Measurements from ENCODE around the gene SENP1. TPM values are rescaled to one million over a fixed set of nuclear protein-coding genes. Genes with fewer than 3 reads are reported as not detected.
A peak's percentile ranks its signal among the peaks of the same experiment; 100 is the strongest.

The SENP1 gene
- total and polyA plus RNA-seq, 4 donors = 3.5 to 30.8 (median 12.9) TPM

GRCh38 chr12:48025281-48025680 is 80.6 kb downstream of the SENP1 start:
- Histone ChIP-seq H3K27me3 (ENCODE audit: control insufficient read depth in 3 of 3, insufficient read depth in 3 of 3, low read length in 2 of 3) (peaks cover 0 to 3% (median 0%) of the 10 kb centered on the region in 3 donors), H3K9me3 (ENCODE audit: control insufficient read depth in 4 of 4, insufficient read depth in 3 of 4, low read length in 3 of 4) (no peaks in the 10 kb centered on the region), H3K4me3 (no peak overlapping the region), H3K36me3 (ENCODE audit: control insufficient read depth in 4 of 4, insufficient read depth in 4 of 4, low read length in 4 of 4) (no peaks in the 10 kb centered on the region), H3K4me1 (ENCODE audit: control insufficient read depth in 5 of 5, insufficient read depth in 5 of 5, low read length in 5 of 5) (peaks cover 0 to 28% (median 6%) of the 10 kb centered on the region in 5 donors), H3K9ac (ENCODE audit: insufficient read depth in 1 of 2, low read length in 2 of 2) (no peak overlapping the region), H3K27ac (ENCODE audit: low read depth in 1 of 2, low read length in 1 of 2) (no peak overlapping the region)
- ATAC-seq (ENCODE audit: insufficient read depth, low FRiP score) = no peak
- WGBS, 2 donors = 84 to 90% methylated on average over 7 of the region's 7 CpGs
- no peak for DNase-seq
- TF ChIP-seq CTCF (IDR thresholded peaks at IDR 0.05; ENCODE audit: control extremely low read depth, extremely low read depth) = no peak

- no peak overlapping the region for H3K4me3 ChIP-seq
- DNase-seq = no peak
Measured at GRCh38 chr12:48024735-48025134, 81.1 kb downstream of the SENP1 start.

GRCh38 chr12:48023386-48023785 is 82.5 kb downstream of the SENP1 start:
- no peak for TF ChIP-seq CTCF (IDR thresholded peaks at IDR 0.05; ENCODE audit: control extremely low read depth, extremely low read depth)
- no peak overlapping the region for H3K4me3 ChIP-seq
- H3K36me3 ChIP-seq (ENCODE audit: control insufficient read depth in 4 of 4, insufficient read depth in 4 of 4, low read length in 4 of 4) = no peaks in the 10 kb centered on the region
- ATAC-seq (ENCODE audit: insufficient read depth, low FRiP score) = peak; percentile 13
- no peaks in the 10 kb centered on the region for H3K9me3 ChIP-seq (ENCODE audit: control insufficient read depth in 4 of 4, insufficient read depth in 3 of 4, low read length in 3 of 4)
- DNase-seq = no peak
- peaks cover 0 to 28% (median 6%) of the 10 kb centered on the region in 5 donors for H3K4me1 ChIP-seq (ENCODE audit: control insufficient read depth in 5 of 5, insufficient read depth in 5 of 5, low read length in 5 of 5)
- H3K27ac ChIP-seq (ENCODE audit: low read depth in 1 of 2, low read length in 1 of 2) = peak overlapping the region in 1 of 2 donors; percentile 8
- no peak overlapping the region for H3K9ac ChIP-seq (ENCODE audit: insufficient read depth in 1 of 2, low read length in 2 of 2)
- H3K27me3 ChIP-seq (ENCODE audit: control insufficient read depth in 3 of 3, insufficient read depth in 3 of 3, low read length in 2 of 3) = peaks cover 0 to 3% (median 0%) of the 10 kb centered on the region in 3 donors
- WGBS, 2 donors = 54 to 70% methylated on average over 5 of the region's 5 CpGs

More at GRCh38 chr12:48024735-48025134, 81.1 kb downstream of the SENP1 start:
- Histone ChIP-seq H3K27me3 (ENCODE audit: control insufficient read depth in 3 of 3, insufficient read depth in 3 of 3, low read length in 2 of 3) (peaks cover 0 to 3% (median 0%) of the 10 kb centered on the region in 3 donors), H3K36me3 (ENCODE audit: control insufficient read depth in 4 of 4, insufficient read depth in 4 of 4, low read length in 4 of 4) (no peaks in the 10 kb centered on the region), H3K4me1 (ENCODE audit: control insufficient read depth in 5 of 5, insufficient read depth in 5 of 5, low read length in 5 of 5) (peaks cover 0 to 28% (median 6%) of the 10 kb centered on the region in 5 donors), H3K27ac (ENCODE audit: low read depth in 1 of 2, low read length in 1 of 2) (no peak overlapping the region), H3K9me3 (ENCODE audit: control insufficient read depth in 4 of 4, insufficient read depth in 3 of 4, low read length in 3 of 4) (no peaks in the 10 kb centered on the region), H3K9ac (ENCODE audit: insufficient read depth in 1 of 2, low read length in 2 of 2) (no peak overlapping the region)
- 79 to 85% methylated on average over 9 of the region's 9 CpGs for WGBS, 2 donors
- TF ChIP-seq CTCF (IDR thresholded peaks at IDR 0.05; ENCODE audit: control extremely low read depth, extremely low read depth) = no peak
- ATAC-seq (ENCODE audit: insufficient read depth, low FRiP score) = no peak
